GM12872 (cell line): ENCODE data around the gene SYNJ2.

ENCODE experiments used
- CTCF ChIP-seq: IDR thresholded peaks from 3 replicates; pipeline ENCODE4 v1.5.1; 2011; ENCODE audit warnings: low read depth, mild to moderate bottlenecking, low read length, moderate library complexity; ENCODE audit not compliant: insufficient read depth

The SYNJ2 gene

GRCh38 chr6:158060455-158061360 is 79.0 kb downstream of the SYNJ2 start:
- no peak for TF ChIP-seq CTCF

- TF ChIP-seq CTCF, result no peak
These were observed 79.7 kb downstream of the SYNJ2 start for GRCh38 chr6:158061361-158061708.

GRCh38 chr6:158061709-158062461 is 80.2 kb downstream of the SYNJ2 start:
- TF ChIP-seq CTCF, result no peak

- TF ChIP-seq CTCF, result no peak
These were observed 82.1 kb downstream of the SYNJ2 start for GRCh38 chr6:158063736-158064135.

- TF ChIP-seq CTCF, result no peak
These were observed 83.1 kb downstream of the SYNJ2 start for GRCh38 chr6:158064725-158065251.

- TF ChIP-seq CTCF, result no peak
These were observed 84.6 kb downstream of the SYNJ2 start for GRCh38 chr6:158066136-158066781.

GRCh38 chr6:158067436-158068015 is 85.9 kb downstream of the SYNJ2 start:
- TF ChIP-seq CTCF, result no peak
